ENCODE measurements around the gene MINDY2.

MINDY2 gene

GRCh38 chr15:58770857-58771620, at the start of gene MINDY2:
Gene MINDY2 (plus strand): TSS chr15:58771302. CDS start chr15:58771396, 94 bp downstream.
- TF ChIP-seq, protein P1, sequence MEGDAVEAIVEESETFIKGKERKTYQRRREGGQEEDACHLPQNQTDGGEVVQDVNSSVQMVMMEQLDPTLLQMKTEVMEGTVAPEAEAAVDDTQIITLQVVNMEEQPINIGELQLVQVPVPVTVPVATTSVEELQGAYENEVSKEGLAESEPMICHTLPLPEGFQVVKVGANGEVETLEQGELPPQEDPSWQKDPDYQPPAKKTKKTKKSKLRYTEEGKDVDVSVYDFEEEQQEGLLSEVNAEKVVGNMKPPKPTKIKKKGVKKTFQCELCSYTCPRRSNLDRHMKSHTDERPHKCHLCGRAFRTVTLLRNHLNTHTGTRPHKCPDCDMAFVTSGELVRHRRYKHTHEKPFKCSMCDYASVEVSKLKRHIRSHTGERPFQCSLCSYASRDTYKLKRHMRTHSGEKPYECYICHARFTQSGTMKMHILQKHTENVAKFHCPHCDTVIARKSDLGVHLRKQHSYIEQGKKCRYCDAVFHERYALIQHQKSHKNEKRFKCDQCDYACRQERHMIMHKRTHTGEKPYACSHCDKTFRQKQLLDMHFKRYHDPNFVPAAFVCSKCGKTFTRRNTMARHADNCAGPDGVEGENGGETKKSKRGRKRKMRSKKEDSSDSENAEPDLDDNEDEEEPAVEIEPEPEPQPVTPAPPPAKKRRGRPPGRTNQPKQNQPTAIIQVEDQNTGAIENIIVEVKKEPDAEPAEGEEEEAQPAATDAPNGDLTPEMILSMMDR (IDR thresholded peaks at IDR 0.05): no peak; the same call in 1 of the 2 replicates

DNA sequence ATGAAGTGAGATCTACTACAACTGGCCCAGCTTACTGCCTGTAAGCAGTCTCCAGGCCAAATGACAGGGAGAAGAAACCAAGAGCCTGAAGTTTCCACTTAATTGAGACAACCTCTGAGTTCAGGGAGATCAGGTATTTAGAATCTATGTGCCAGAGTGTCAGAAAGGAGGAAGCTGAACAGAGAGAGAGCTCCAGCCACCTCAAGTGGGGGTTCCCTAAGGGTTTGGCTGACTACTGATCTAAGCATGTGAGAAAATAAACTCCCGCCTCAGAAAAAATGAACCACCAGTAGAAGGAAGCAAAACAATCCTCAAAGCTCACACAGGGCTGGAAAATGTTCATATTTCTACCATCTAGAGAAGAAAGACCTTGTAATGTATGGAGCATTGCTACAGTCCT, 46.6 kb upstream of the MINDY2 start:
- TF ChIP-seq, protein P1 (IDR thresholded peaks at IDR 0.05): no peak

GRCh38 chr15:58726867-58727266, 44.2 kb upstream of the MINDY2 start:
- TF ChIP-seq, protein P1 (IDR thresholded peaks at IDR 0.05): no peak

DNA sequence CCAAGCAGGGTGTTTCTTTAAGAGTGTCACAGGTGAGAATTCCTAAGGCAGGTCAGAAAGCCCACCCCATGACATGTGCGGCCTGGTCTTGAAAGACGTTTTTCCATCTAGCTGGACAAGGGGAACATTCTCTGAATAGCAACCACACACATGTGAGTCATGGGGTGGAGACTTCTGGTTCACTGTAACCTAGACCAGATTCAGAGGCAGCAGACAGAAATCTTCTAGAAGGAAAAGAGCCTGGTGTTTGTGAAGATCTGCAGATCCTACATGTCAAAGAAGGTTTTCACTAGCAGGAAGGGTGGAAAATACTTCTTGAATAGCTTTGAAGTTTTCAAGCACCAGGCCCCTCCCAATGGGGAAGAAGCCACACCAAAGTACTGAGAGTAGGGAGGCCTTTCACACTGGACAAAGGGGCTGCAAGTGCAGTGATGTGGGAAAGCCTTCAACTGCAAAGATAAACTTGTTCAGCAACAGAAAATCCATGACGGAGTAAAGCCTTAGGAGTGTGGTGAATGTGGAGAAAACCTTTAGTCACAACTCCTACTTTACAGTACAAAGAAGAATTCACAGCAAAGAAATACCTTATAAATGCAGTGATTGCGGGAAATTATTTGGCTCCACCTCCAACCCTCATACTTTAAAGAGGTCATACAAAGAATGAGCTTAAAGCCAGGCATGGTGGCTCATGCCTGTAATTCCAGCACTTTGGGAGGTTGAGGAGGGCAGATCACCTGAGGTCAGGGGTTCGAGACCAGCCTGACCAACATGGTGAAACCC, 39.2 kb upstream of the MINDY2 start:
- TF ChIP-seq, protein P1 (IDR thresholded peaks at IDR 0.05): no peak

- TF ChIP-seq, protein P1 (IDR thresholded peaks at IDR 0.05): no peak
Observed at GRCh38 chr15:58732625-58733363, 38.3 kb upstream of the MINDY2 start.

- TF ChIP-seq, protein P1 (IDR thresholded peaks at IDR 0.05): no peak
Observed at GRCh38 chr15:58734859-58735258, 36.2 kb upstream of the MINDY2 start.

DNA sequence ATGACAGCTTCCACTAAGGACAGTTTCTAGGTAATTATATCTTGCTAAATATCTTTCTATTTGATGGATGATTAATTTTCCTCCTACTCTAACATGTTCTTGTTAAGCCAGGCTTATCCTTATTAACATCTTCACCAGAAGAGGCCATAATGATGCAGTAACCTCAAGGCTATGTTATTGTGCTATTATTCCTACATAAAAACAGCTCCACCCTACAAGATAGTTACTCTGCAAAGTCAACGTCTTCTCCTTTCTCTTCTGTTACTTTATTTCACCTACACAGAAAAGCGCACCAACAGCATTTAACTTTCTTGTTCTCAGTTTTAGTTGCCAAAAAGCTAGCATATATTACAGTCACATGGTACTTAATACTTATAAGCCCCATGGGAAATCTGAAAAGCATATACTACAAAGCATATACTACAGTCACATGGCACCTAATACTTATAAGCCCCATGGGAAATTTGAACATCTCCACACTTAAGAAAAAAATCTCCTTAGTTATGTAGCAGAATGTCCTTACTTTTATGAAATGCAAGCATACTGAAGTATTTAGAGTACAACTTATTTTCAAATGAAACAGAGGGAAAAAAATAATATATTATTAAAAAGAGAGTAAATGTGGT, 35.0 kb upstream of the MINDY2 start:
- TF ChIP-seq, protein P1 (IDR thresholded peaks at IDR 0.05): no peak
